HG03060 (cell line): Measurements from ENCODE around the gene HIVEP1.
"Not testable (repeated sequence)": the region's sequence is repeated elsewhere in the genome, so short reads cannot be mapped to it uniquely, and the experiment has no call there.

ENCODE experiments used
- ATAC-seq: cut with Tn5 transposase; IDR thresholded peaks from one replicate; pipeline ENCODE4 v1.9.1; 2021; ENCODE audit warnings: low read depth, moderate number of reproducible peaks; ENCODE audit not compliant: unreplicated experiment

Gene HIVEP1

DNA sequence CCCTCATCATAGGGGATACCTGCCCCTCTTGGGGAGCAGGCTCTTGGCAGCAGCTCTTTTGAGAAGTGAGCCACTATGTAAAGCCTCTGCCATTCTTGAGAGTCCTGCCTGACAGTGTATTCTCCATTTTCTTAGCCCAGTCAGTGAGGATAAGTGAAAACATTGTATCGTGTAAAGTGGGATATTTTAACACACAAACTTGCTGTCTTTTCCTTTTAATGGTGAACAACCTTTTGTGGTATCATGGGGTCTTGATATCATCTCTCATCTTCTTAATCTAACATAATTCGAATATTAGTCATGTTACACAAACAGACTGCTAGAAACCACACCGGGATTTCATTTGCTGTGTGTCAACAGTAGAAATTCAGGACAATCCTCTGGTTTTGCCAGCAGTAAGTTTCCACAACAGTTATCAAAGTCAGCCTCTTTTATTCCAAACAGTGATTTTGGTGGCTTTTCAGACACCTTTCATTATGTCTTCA, 136.2 kb downstream of the HIVEP1 start:
- no peak for ATAC-seq

DNA sequence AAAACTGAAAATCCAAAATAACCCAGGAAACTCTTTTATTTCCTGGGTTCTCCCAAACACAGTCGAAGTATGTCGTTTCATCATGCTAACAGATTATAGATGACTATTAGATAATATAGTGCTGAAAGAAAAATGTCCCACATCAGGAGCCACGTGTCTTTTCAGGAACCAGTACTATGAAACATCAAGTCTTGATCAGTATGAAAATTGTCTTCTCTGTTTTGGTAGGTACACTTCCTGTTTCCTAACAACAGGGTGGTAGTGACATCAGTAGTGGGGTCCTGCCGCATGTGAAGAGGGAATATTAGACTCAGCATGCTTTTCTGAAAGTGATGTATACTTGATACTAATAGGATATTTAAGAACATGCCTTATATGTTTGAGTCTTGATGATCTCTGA, 136.7 kb downstream of the HIVEP1 start:
- ATAC-seq = no peak

DNA sequence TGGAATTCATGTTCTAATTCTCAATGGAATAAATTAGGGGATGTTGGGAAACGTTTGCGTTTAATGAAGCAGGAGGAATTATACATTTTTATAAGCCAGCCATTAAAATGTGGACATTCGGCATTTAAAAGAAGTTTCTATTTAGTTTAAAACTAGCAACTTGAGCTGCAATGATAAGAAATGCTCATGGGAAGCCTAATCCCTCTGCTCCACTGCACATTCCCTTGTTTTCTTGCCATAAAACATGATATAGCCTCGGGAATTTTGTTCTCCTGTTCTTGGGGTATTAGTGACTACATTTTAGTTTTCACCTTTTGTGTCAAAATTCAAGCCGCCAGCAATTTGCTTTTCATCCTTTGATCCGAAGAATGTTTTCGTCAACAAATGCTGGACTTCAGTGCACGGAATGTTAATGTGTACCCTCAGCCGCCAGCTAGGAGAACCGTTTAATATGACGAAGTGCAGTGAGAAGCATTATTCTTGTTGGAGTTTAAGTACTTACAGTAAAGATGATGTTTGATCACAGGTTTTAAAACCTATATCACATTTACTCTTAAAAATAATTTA, 137.9 kb downstream of the HIVEP1 start:
- no peak for ATAC-seq

DNA sequence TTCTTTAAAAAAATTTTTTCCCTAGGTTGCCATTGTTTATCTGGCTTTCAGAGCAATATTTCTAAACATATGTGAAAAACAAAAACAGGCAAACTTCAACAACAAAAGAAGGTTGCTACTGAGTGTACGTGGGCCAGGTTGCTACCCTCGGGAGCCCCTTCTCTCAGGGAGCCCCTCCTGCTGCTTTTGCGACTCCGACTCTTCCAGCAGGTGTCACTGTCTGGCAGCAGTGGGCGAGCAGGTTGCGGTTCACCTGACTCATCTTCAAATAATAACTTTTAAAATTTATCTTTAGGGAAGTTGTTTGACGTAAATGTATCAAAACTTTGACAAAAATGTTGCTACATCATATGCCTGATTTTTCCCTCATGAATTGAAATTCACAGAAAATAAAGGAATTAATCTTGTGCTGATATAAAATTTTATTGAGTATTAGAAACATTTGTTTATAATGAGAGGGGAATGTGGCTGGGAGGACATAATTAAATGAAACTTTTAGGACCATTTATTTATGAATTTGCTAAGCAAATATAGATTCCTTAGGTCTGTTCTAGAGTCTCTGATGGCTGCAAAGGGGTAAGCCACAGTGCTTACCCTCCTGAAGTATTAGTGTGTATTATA, 138.8 kb downstream of the HIVEP1 start:
- ATAC-seq = no peak

DNA sequence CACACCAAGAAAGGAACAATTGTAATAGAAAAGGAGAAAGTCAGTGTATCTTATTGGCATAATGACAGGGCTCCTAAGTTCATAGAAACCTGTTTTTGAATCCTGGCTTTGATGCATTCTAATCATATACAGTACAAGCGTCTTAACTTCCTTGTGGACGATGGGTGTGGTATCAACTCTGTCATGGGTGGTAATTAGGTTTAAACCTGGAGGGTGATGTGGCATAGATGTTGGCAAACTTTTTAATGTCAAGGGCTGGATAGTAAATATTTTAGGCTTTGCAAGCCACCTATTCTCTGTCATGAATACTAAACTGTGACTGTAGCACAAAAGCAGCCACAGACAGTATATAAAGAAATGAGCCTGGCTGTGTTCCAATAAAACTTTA, 139.3 kb downstream of the HIVEP1 start:
- ATAC-seq = no peak

DNA sequence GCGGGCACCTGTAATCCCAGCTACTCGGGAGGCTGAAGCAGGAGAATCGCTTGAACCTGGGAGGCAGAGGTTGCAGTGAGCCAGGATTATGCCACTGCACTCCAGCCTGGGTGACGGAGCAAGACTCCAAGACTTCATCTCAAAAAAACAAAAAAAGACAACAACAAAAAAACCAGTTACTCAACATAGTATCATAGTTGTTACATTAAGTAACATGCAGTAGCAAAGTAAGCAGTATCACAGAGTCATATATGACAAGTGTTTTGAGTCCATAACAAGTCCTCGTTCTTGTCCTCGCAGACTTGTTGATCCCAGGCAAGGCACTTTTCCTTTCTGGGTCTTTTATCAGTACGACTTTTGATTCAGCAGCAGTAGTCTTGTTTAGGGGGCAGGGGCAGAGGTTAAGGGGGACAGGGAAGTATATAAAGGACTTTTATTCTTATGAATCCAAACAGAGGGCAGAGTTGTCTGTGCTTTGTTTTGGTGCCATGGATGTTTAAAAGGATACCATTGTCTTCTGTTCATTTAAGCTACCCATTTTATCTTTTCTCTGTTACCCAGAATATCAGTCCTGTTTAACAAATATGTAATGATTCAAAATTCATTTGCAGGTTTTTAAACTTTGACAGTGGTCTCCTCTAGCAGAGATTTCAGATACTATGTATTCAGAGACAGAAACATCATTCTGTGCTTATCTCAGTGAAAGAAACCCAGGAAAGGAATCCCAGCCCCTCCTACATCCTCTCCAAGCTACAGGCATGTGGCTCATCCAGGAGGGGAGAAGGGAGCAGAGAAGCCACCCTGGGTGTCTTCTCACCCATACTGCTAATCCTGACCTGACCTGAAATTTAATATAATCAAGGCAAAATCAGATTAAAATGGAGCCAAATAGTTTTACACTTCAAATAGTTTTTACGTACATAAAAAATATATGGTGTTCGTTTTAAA, 140.2 kb downstream of the HIVEP1 start:
- ATAC-seq = no peak

DNA sequence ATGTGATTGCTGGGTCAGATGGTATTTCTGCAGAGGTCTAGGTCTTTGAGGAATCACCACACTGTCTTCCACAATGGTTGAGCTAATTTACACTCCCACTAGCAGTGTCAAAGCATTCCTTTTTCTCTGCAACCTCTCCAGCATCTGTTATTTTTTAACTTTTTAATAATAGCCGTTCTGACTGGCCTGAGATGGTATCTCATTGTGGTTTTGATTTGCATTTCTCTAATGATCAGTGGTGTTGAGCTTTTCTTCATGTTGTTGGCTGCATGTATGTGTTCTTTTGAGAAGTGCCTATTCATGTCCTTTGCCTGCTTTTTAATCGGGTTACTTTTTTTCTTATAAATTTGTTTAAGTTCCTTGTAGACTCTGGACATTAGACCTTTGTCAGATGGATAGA, 143.7 kb downstream of the HIVEP1 start:
- not testable (repeated sequence) for ATAC-seq

DNA sequence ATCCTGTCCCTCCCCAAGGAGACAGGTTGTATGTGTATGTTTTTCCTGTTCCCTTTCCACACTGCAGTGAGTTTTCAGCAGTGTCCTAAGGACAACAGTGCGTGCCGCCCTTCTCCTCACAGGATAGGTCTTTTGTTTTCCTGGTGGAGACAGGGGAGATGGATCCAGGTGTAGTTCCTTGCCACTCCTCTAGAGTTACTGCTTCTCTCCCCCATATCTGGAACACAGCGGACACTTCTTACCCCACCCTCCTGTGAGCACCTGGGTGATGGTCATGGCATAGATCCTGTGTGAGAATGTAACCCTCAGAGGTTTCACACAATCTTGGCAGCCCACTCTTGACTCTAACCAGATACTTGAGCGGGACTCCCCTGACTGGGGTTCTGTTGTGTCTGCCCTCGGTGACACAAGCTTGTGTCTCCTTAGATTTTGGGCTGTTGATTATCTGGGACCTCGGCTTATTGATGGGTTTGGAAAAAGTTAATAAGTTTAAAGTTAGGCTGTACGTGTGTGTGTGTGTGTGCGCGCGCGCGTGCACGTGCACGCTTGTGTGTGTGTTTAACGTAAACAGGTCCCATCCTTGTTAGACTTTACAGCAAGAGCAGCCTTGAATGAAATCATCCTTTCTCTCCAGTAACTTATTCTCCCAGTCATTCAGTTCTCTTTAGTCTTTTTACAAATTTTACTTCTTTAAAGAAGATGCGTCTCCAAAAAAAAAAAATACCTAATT, 146.7 kb downstream of the HIVEP1 start:
- no peak for ATAC-seq

DNA sequence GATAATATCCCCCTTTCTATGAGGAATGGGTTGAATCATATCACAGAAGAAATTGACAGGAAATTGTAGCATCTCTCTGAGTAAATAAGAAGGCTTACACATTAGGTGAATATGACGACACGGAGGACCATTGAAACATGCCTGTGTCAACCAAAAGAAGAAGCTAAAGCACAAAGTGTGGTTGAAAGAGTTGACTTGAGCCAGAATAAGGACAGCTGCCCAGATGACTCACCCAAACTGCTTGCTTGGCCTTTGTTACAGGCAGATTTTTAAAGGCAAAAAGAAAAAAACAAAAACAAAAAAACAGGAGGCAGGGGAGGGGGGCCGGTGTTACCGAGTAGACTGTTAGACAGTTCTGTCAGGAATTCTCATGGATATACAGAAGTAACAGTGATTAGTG, 148.2 kb downstream of the HIVEP1 start:
- ATAC-seq = no peak

DNA sequence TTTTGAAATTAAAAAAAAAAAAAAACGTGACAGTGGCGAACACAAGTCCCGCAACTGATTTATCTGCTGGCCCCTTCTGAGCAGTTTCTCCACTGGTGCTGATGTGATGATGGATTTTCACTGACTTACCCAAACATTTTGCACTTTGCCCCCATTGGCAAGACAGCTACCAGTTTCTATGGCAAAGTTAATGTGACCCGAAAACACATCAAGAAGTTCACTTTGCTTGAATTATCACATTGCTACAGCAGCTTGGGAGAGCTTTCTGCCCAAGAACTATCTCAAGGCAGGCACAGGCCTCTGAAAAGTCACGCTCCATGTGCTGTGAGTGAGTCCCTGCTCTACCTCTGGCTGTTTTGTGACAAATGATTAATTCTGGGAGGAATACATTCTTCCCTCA, 150.1 kb downstream of the HIVEP1 start:
- no peak for ATAC-seq

DNA sequence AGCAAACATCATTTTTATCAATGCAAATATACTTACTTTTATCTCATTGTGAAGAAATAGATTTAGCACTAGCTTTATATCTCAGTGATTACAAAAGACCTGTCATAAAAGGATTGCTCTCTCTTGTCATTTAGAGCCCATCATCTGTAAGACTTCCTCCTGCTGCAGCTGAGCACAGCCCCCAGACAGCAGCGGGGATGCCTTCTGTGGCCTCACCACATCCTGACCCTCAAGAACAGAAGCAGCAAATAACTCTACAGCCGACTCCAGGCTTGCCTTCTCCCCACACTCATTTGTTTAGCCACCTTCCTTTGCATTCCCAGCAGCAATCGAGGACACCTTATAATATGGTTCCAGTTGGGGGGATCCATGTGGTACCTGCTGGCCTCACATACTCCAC, 151.0 kb downstream of the HIVEP1 start:
- ATAC-seq = no peak

DNA sequence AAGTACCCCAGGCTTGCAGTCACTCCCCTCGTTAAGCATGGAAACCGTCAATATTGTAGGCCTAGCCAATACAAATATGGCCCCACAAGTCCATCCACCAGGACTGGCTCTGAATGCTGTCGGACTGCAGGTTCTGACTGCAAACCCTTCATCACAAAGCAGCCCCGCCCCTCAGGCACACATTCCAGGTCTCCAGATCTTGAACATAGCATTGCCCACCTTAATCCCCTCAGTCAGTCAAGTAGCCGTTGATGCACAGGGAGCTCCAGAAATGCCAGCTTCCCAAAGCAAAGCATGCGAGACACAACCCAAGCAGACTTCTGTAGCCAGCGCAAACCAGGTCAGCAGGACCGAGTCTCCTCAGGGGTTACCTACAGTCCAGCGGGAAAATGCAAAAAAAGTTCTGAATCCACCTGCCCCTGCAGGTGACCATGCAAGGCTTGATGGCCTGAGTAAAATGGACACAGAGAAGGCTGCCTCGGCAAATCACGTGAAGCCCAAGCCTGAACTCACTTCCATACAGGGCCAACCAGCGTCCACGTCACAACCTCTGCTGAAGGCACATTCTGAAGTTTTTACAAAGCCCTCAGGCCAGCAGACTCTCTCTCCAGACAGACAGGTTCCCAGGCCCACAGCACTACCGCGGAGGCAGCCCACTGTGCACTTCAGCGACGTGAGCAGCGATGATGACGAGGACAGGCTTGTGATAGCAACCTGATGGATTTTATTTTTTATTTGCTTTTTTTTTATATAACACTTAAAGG, 151.8 kb downstream of the HIVEP1 start:
- no peak for ATAC-seq

DNA sequence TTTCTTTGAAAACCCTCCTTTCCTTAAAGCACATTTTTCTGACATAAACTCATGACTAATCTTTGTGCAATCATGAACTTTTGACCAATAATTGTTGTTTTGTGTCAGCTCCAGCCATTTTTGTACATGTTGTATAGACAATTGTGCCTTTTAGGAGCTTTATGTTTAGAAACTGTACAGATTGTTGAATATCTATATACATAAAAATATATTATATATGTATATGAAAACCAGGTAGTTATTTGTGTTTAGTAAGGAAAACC, 152.3 kb downstream of the HIVEP1 start:
- no peak for ATAC-seq

DNA sequence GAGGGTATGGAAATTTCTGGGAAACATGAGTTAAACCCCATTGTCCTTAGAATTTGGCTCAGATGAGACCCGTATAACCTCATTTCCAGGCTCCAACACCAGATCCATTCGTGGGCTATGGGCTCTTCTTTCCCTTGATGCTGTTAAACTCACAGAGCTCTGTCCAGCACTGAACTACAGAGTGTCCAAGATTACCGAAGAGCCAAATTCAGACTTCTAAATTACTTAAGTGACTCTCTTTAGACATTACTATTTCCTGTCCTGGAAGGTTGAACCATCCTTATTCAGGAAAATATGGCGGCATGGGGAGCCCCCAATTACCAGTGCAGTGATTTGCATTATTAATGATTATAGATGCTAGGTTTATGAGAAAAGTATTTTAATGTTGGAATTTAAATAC, 153.2 kb downstream of the HIVEP1 start:
- ATAC-seq = no peak

DNA sequence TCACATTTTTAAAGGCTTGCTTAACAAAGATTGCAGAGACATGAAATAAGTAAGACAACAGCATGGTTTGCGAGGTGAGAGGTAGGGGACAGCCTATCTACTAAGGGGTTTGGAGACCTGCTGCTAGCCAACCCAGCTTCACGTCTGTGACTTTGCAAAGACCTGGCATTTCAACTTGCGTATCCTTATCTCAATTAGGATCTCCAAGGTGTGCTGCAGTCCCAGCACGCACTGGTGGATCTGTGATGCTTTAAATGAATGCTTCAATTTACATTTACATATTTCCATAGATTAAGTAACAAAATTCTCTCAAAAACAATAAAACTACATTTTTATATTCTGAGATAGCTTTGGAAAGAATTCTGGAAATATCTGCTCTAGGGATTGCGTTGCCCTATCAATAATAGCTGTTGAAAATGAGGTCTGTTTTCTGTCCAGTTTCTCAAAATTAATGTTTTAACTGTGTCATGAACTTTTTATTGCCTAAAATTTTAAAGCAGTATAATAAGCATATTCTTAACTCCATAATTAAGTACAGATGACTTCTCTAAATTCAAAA, 153.7 kb downstream of the HIVEP1 start:
- no peak for ATAC-seq

DNA sequence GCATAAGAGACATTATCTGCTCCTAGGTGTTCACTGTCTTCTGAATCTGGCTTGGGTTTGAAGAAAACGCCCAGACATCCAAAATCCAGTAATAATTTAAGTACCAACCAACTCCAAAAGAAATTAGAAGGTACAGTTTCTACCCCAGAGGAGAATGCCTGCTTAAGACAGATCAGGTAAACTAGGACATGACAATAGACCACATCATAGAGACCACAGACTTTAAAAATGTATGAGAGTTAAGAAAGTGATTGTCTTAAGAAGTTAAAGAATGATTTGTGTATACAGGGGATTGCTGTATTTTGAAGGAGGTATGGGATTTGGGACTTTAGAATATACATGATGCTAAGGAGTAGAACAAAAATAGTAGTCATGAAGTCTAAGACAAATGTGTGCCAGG, 157.3 kb downstream of the HIVEP1 start:
- ATAC-seq = no peak

DNA sequence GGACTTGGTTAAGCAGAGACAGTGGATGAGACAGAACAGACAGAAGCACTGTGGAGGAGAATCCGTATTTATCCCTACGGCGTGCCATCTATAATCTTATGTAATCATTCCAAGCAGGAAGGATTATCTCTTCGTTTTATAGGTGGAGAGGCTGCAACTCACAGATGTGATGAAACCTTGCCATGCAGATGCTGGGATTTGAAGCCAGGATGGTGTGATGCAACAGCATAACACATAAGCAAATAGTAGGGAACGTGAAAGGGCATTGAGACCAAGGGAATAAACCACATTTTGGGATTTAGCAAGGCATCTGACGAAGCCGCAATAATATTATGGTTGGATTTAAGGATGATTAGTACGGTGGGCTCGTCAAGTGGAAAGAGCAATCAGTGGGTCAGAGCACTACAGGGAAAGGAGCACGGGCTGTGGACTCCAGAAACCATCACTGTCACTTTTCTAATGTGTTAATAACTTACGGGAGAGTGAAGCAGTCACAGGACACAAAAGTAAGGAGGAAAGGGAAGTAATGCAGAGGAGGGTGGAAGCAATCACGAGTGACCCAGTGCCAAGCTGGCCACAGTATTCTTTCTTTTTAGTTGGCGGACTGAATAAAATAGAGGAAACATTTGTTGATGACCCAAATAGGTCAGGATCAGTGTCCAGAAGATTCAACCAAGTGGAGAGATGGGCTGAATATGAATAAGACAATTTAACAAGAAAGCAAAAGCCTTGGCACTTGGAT, 158.4 kb downstream of the HIVEP1 start:
- no peak for ATAC-seq

DNA sequence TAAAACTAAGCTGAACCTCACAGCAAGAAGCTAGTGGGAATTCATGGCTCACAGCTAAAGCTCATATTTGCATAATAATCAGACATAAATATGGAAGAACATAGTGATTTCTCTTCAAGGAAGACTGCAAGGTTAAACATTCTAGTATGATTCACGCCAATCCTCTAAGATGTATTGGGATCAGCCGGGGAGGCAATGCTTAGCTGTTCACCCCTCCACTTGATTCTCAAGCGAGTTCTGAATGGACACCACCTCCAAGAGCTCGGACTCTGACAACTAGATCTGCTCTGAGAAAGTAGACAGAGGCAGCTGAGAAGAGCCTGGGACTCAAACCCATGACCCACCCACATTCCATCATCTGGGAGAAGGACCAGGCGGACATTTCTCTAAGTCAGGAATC, 159.6 kb downstream of the HIVEP1 start:
- ATAC-seq = no peak

DNA sequence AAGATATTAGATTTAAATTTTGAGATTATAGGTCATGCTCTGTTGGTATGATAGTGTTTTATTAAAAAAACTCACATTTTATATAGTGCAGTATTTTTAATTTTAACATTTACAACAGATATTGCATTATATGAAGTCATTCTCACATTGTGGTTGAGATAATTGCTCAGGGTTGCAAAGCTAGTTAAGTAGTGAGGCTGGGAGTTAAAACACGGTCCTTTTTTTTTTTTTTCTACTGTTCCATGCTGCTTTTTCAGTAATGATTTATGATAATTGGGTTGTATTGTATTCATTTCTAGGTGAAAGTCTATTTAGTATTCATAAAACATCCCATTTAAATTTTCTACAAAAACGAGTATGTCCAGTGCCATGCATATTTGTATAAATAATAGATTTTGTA, 160.5 kb downstream of the HIVEP1 start:
- ATAC-seq = no peak

DNA sequence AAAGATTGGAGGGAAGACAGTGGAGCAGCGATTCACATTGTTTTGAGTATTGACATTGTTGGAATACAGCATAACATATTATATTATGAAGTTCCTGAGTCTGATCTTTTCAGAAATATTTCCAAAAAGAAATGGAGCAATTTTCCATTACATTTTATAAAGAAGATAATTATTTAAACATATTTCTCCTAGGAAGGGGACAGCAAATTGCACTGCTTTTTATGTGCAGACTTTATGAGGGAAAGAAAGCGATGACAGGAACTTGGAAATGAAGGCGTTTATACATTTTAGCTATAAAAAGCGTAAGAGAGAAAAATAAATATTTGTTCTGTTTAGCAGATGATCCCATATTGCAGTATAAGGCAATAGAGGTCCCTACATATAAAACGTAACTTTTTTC, 161.1 kb downstream of the HIVEP1 start:
- no peak for ATAC-seq
